ENCODE results near the gene SMDT1. TPM values are rescaled to one million over a fixed set of nuclear protein-coding genes. Genes with fewer than 3 reads are reported as not detected.

The SMDT1 gene
- total and polyA plus RNA-seq, 9 of the 15 experiments (the other 6 are each of a cell fraction or from before 2014, with no cell fraction given), result 7.9 to 65.2 (median 14.3) TPM

DNA sequence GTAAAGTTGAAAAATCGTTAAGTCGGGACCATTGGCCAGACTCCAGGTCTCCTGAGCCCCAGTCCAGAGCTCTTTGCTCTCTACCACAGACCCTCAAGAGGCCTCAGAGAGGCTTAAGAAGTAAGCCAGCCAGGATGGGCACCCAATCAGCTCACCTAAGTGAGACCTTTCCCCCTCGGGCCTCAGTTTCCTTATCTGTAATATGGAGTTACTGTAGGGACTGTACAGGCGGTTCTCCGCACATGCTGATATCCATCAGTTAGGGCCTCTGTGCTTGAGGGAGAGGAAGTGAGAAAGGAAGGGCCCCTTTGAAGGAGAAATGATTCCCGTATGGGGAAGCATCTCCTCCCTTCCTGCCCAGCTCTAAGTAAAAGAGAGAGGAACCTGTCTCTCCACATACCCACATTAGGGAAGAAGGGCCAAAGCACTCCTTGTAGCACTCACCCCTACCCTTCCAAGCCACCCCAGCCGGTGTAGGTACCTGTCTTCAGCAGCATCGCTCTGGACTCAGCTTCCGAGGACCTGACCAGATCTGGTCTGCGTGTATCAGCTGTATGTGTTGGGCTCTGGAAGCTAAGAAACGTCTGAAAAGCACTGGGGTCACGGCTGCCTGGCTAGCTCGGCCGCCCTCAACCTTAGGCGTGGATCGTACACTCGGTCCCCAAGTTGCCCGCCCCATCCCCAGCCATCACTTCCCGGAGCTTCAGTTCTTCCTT is 9.5 kb upstream of the SMDT1 start (continued):
- TF ChIP-seq, protein P1, sequence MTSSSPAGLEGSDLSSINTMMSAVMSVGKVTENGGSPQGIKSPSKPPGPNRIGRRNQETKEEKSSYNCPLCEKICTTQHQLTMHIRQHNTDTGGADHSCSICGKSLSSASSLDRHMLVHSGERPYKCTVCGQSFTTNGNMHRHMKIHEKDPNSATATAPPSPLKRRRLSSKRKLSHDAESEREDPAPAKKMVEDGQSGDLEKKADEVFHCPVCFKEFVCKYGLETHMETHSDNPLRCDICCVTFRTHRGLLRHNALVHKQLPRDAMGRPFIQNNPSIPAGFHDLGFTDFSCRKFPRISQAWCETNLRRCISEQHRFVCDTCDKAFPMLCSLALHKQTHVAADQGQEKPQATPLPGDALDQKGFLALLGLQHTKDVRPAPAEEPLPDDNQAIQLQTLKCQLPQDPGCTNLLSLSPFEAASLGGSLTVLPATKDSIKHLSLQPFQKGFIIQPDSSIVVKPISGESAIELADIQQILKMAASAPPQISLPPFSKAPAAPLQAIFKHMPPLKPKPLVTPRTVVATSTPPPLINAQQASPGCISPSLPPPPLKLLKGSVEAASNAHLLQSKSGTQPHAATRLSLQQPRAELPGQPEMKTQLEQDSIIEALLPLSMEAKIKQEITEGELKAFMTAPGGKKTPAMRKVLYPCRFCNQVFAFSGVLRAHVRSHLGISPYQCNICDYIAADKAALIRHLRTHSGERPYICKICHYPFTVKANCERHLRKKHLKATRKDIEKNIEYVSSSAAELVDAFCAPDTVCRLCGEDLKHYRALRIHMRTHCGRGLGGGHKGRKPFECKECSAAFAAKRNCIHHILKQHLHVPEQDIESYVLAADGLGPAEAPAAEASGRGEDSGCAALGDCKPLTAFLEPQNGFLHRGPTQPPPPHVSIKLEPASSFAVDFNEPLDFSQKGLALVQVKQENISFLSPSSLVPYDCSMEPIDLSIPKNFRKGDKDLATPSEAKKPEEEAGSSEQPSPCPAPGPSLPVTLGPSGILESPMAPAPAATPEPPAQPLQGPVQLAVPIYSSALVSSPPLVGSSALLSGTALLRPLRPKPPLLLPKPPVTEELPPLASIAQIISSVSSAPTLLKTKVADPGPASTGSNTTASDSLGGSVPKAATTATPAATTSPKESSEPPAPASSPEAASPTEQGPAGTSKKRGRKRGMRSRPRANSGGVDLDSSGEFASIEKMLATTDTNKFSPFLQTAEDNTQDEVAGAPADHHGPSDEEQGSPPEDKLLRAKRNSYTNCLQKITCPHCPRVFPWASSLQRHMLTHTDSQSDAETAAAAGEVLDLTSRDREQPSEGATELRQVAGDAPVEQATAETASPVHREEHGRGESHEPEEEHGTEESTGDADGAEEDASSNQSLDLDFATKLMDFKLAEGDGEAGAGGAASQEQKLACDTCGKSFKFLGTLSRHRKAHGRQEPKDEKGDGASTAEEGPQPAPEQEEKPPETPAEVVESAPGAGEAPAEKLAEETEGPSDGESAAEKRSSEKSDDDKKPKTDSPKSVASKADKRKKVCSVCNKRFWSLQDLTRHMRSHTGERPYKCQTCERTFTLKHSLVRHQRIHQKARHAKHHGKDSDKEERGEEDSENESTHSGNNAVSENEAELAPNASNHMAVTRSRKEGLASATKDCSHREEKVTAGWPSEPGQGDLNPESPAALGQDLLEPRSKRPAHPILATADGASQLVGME (CRISPR knock-in tag; IDR thresholded peaks at IDR 0.05), result 0 out of 2 replicates have a peak, but pooled peaks have one; percentile 8
- TF ChIP-seq SNRNP70 (optimal IDR thresholded peaks at IDR 0.05; ENCODE audit: low read depth, low read length), result no peak
- 0 out of 4 replicates have a peak, but pooled peaks of 1 of the 2 experiments have one; percentile 14 for TF ChIP-seq KDM1A (IDR thresholded peaks at IDR 0.05)
- TF ChIP-seq ZBTB9 (CRISPR knock-in tag; IDR thresholded peaks at IDR 0.05), result no peak
- peak; percentile 65 for TF ChIP-seq NFIC (IDR thresholded peaks at IDR 0.05)

All from K562 (cell line).